ENCODE data around the gene SPRED2. TPM values are rescaled to one million over a fixed set of nuclear protein-coding genes. Genes with fewer than 3 reads are reported as not detected.

The SPRED2 gene
- total and polyA plus RNA-seq, 2 of the 8 experiments (the other 6 are each of a cell fraction or from before 2014, with no cell fraction given): 15.3 to 22.5 TPM

GRCh38 chr2:65453916-65454315, 21.5 kb upstream of the SPRED2 start:
- no peak overlapping the region for H3K14ac ChIP-seq (ENCODE audit: insufficient read length)

More at GRCh38 chr2:65453916-65454315, 21.5 kb upstream of the SPRED2 start:
- no peak overlapping the region for H3K4me2 ChIP-seq (ENCODE audit: insufficient read depth in 1 of 2, low read depth in 2 of 2, low read length in 2 of 2)
- no peak overlapping the region for H2AK5ac ChIP-seq (ENCODE audit: low read depth, low read length)
- no peak overlapping the region for H3K23ac ChIP-seq (ENCODE audit: insufficient read length)
- no peaks in the 10 kb centered on the region; a peak in 1 of 8 replicates for H3K36me3 ChIP-seq (ENCODE audit: control insufficient read depth in 2 of 4, insufficient read depth in 4 of 4, low read length in 3 of 4)
- H2BK15ac ChIP-seq (ENCODE audit: low read length): no peak overlapping the region
- peaks cover 0 to 2% (median 0%) of the 10 kb centered on the region in 4 experiments; a peak in 1 of 7 replicates for H3K27me3 ChIP-seq (replicated peaks in 1 of 4; ENCODE audit: control insufficient read depth in 3 of 4, extremely low read depth in 1 of 4, insufficient read depth in 3 of 4, low read length in 3 of 4)
- H2AFZ ChIP-seq (ENCODE audit: low read length): no peak overlapping the region
- peaks cover 0 to 2% (median 0%) of the 10 kb centered on the region in 4 experiments; a peak in 1 of 7 replicates for H3K4me1 ChIP-seq (replicated peaks in 1 of 4; ENCODE audit: control insufficient read depth in 3 of 4, insufficient read depth in 4 of 4, low read length in 3 of 4)
- no peak overlapping the region for H3K4me3 ChIP-seq (ENCODE audit: extremely low read depth in 1 of 4, insufficient read depth in 2 of 4, low read depth in 3 of 4, low read length in 4 of 4)
- no peak overlapping the region for H3K56ac ChIP-seq (replicated peaks; ENCODE audit: insufficient read length, low read depth, low read length)
- WGBS, 2 experiments (ENCODE audit: extremely low coverage in 1 of 2, insufficient coverage in 1 of 2, insufficient read length in 1 of 2, insufficient replicate concordance in 2 of 2, low coverage in 1 of 2, low lambda C conversion rate in 2 of 2, missing lambda C conversion rate in 1 of 2): 60% methylated on average over 1 of the region's 1 CpG; no CpG with 5 or more reads in 1 of the 2 experiments
- no peak overlapping the region for H4K8ac ChIP-seq (ENCODE audit: extremely low read depth, insufficient read depth, low read length)
- no peaks in the 10 kb centered on the region for H3K79me1 ChIP-seq (ENCODE audit: low read depth, low read length)
- no peak overlapping the region for H3K9ac ChIP-seq (replicated peaks in 1 of 4; ENCODE audit: extremely low read depth in 1 of 4, low read depth in 3 of 4, low read length in 3 of 4)
- FAIRE-seq: no peak
- no peak for DNase-seq (ENCODE audit: low read depth in 1 of 2, low spot score in 2 of 2)
- H3K23me2 ChIP-seq (ENCODE audit: low read depth, low read length): no peaks in the 10 kb centered on the region
- ChIA-PET POLR2A (ENCODE audit: partially characterized antibody) (no interaction called here), CTCF (ENCODE audit: partially characterized antibody) (no interaction called here)
- H3K18ac ChIP-seq (ENCODE audit: extremely low read depth, low read length): no peak overlapping the region
- TF ChIP-seq SP1 (IDR thresholded peaks at IDR 0.05; ENCODE audit: low read depth, low read length) (no peak), TCF12 (IDR thresholded peaks at IDR 0.05; ENCODE audit: low read depth, low read length) (no peak), CBX5 (IDR thresholded peaks at IDR 0.05; ENCODE audit: low read depth, low read length) (no peak), POLR2AphosphoS5 (IDR thresholded peaks at IDR 0.05; ENCODE audit: low read depth, low read length) (no peak), SIX5 (IDR thresholded peaks at IDR 0.05; ENCODE audit: low read depth, low read length) (no peak)
- H4K5ac ChIP-seq (ENCODE audit: insufficient read length, low read depth, low read length): no peak overlapping the region
- no peak overlapping the region for H2BK12ac ChIP-seq (ENCODE audit: low read depth, low read length)
- no peak overlapping the region for H3K4ac ChIP-seq (replicated peaks; ENCODE audit: insufficient read length, low read depth, low read length)
- H2BK120ac ChIP-seq (replicated peaks; ENCODE audit: low read depth, low read length): no peak overlapping the region
- H4K91ac ChIP-seq (replicated peaks; ENCODE audit: insufficient read length, low read length): no peak overlapping the region
- no peaks in the 10 kb centered on the region for H4K20me1 ChIP-seq (replicated peaks in 1 of 2; ENCODE audit: control insufficient read depth in 1 of 2, insufficient read depth in 2 of 2, low read length in 2 of 2)
- H3K9me3 ChIP-seq (ENCODE audit: insufficient read depth in 2 of 2, low read depth in 1 of 2, low read length in 1 of 2): no peaks in the 10 kb centered on the region
- no peak overlapping the region for H2BK20ac ChIP-seq (ENCODE audit: low read length)
- H2BK5ac ChIP-seq (ENCODE audit: low read depth, low read length): no peak overlapping the region
- H3K79me2 ChIP-seq (ENCODE audit: control insufficient read depth in 1 of 2, insufficient read depth in 2 of 2, low read length in 2 of 2): no peaks in the 10 kb centered on the region
- no peak overlapping the region for H3K27ac ChIP-seq (ENCODE audit: low read depth, low read length)

Measured in H1 (cell line).